ENCODE measurements around the gene RBBP6.
A peak's percentile ranks its signal among the peaks of the same experiment; 100 is the strongest.
"Not testable (repeated sequence)": the region's sequence is repeated elsewhere in the genome, so short reads cannot be mapped to it uniquely, and the experiment has no call there.

Gene RBBP6

GRCh38 chr16:24574515-24575485, 35.4 kb downstream of the RBBP6 start:
- H3K9me3 Mint-ChIP-seq: peaks cover 7 to 14% of the 10 kb centered on the region in 2 donors
- peak overlapping the region in 1 of 2 donors; percentile 75 for H3K27ac Mint-ChIP-seq
- not testable (repeated sequence) for H3K4me1 Mint-ChIP-seq, DNase-seq, H3K4me3 Mint-ChIP-seq, H3K27me3 Mint-ChIP-seq, ATAC-seq

DNA sequence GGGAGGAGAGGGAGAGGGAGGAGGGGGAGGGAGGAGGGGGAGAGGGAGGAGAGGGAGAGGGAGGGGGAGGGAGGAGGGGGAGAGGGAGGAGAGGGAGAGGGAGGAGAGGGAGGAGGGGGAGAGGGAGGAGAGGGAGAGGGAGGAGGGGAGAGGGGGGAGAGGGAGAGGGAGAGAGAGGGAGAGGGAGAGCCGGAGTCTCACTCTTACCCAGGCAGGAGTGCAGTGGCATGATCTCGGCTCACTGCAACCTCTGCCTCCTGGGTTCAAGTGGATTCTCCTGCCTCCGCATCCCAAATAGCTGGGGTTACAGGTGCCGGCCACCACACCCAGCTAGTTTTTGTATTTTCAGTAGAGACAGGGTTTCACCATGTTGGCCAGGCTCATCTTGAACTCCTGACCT, 36.4 kb downstream of the RBBP6 start:
- H3K4me1 Mint-ChIP-seq, H3K27ac Mint-ChIP-seq, H3K27me3 Mint-ChIP-seq, H3K4me3 Mint-ChIP-seq, ATAC-seq, H3K9me3 Mint-ChIP-seq, DNase-seq: not testable (repeated sequence)

GRCh38 chr16:24577167-24577566, 37.8 kb downstream of the RBBP6 start:
- Mint-ChIP-seq H3K4me3 (no peak overlapping the region), H3K27me3 (no peaks in the 10 kb centered on the region), H3K4me1 (no peaks in the 10 kb centered on the region), H3K9me3 (no peaks in the 10 kb centered on the region), H3K27ac (no peak overlapping the region)
- DNase-seq: no peak
- ATAC-seq: no peak

DNA sequence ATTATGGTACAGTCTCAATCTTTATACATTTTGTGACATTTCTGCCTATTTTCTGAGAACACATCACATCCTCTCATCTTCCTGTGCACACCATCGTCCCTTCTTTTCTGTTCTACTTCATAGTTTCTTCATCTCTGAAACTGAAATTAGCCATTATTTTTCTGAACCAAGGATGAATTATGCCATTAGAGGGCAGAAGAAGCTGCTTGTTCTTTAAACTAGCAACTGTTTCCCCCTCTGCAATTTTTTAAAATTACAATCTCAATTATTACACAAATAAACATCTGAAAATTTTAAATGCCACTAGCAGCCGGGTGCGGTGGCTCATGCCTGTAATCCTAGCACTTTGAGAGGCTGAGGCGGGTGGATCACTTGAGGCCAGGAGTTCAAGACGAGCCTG, 41.3 kb downstream of the RBBP6 start:
- peaks cover 5% of the 10 kb centered on the region for H3K4me1 Mint-ChIP-seq
- H3K27me3 Mint-ChIP-seq: peaks cover 2% of the 10 kb centered on the region
- DNase-seq: no peak
- ATAC-seq: no peak
- H3K4me3 Mint-ChIP-seq: no peak overlapping the region
- H3K9me3 Mint-ChIP-seq: no peaks in the 10 kb centered on the region
- H3K27ac Mint-ChIP-seq: no peak overlapping the region

- no peak for DNase-seq
- H3K27me3 Mint-ChIP-seq: peaks cover 18% of the 10 kb centered on the region
- H3K9me3 Mint-ChIP-seq: no peaks in the 10 kb centered on the region
- H3K4me3 Mint-ChIP-seq: no peak overlapping the region
- peaks cover 10% of the 10 kb centered on the region for H3K4me1 Mint-ChIP-seq
- no peak for ATAC-seq
- no peak overlapping the region for H3K27ac Mint-ChIP-seq
These were observed 44.1 kb downstream of the RBBP6 start for GRCh38 chr16:24583494-24583893.

- peaks cover 10% of the 10 kb centered on the region for H3K4me1 Mint-ChIP-seq
- no peaks in the 10 kb centered on the region for H3K9me3 Mint-ChIP-seq
- ATAC-seq (no peak), DNase-seq (no peak)
- peaks cover 34% of the 10 kb centered on the region for H3K27me3 Mint-ChIP-seq
- H3K4me3 Mint-ChIP-seq: no peak overlapping the region
- H3K27ac Mint-ChIP-seq: no peak overlapping the region
These were observed 50.6 kb downstream of the RBBP6 start for GRCh38 chr16:24589997-24590396.

DNA sequence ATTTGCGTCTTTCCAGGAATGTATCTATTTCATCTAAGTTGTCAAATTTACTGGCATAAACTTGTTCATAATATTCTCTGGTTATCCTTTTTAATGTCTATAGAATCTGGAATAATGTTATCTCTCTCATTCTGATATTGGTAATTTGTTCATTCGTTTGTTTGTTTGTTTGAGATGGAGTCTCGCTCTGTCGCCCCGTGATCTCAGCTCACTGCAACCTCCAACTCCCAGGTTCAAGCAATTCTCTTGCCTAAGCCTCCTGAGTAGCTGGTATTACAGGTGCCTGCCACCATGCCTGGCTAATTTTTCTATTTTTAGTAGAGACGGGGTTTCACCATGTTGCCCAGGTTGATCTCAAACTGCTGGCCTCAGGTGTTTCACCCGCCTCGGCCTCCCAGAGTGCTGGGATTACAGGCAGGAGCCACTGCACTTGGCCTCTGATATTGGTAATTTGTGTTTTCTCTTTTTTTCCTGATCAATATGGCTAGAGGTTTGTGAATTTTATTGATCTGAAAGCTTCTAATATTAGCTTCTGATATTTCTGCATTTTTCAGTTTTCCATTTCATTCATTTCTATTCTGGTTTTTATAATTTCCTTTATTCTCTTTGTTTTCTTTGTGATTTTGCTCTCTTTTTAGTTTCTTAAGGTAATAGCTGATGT, 59.5 kb downstream of the RBBP6 start:
- peaks cover 27% of the 10 kb centered on the region for H3K27me3 Mint-ChIP-seq
- H3K4me1 Mint-ChIP-seq: no peaks in the 10 kb centered on the region
- no peaks in the 10 kb centered on the region for H3K9me3 Mint-ChIP-seq

DNA sequence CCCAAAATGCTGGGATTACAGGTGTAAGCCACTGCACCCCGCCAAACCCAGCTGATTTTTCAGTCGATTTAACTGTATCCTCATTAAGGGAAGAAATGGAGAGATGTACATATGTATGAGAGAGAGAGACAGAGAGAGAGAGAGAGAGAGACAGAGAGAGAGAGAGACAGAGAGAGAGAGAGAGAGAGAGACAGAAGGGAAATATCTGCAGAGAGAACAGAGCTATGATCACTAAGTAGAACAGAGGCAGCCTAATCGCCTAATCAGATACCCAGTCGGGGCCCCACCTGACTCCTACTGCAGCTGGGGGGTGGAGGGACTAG, 70.0 kb downstream of the RBBP6 start:
- Mint-ChIP-seq H3K27me3 (peaks cover 59% of the 10 kb centered on the region), H3K4me1 (peaks cover 21% of the 10 kb centered on the region), H3K4me3 (peak overlapping the region; percentile 65 to 76), H3K27ac (no peak overlapping the region), H3K9me3 (no peaks in the 10 kb centered on the region)
- no peak for DNase-seq
- ATAC-seq: no peak

More for the DNA sequence above, 59.5 kb downstream of the RBBP6 start:
- peak overlapping the region in 1 of 2 donors; percentile 19 for H3K27ac Mint-ChIP-seq
- ATAC-seq: no peak
- DNase-seq: no peak
- no peak overlapping the region for H3K4me3 Mint-ChIP-seq

DNA sequence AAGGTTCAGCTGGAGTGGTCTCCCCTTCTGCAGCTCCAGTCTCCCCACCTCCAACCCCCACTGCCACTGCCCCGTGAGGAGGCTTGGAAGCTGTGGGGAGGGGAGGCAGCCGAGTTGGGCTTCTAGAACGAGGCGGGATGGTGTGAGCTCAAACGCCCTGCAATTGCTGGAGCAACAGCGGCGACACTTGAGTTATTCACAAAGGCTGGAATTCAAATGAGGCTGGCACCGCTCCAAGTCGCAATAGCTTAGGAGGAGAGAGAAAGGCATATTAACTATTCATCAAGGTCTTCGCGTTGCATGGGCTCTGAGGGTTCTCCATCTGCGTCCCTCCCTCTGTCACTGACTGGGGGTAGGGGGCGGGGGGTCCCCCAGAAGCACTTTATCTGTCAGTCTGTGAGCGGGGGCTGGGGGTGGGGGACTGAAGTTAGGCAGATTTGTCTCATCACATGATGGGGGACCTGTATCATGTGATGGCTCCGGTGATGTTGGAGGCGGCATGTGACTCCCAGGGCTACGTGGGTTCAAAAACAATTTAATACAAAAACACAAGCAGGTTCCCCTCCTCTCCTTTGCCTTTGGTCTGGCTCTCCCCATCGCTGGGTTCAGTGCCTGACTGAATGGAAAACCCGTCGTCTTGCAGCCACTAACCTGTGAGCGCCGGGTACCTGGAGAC, 70.5 kb downstream of the RBBP6 start:
- Mint-ChIP-seq H3K27me3 (peaks cover 64% of the 10 kb centered on the region), H3K27ac (no peak overlapping the region), H3K9me3 (no peaks in the 10 kb centered on the region), H3K4me3 (peak overlapping the region; percentile 65 to 76), H3K4me1 (peaks cover 21% of the 10 kb centered on the region)
- ATAC-seq: peak; percentile 26
- DNase-seq: no peak

DNA sequence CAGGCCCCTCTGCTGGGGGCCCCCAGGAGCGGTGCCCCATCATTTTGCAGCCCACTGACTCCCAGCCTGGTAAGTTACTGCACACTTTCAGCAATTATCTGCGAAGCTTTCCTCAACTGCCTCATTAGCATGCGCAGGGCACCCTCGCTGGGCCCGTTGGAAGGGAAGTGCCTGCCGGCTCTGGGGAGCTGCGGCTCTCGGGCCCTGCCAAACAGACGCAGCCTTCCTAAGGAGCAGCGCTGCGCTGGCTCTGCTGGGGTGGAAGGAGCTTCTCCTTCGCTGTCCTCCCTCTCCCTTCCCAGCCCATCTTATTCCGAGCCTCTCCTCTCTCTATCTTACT, 71.0 kb downstream of the RBBP6 start:
- H3K4me3 Mint-ChIP-seq: peak overlapping the region; percentile 65 to 76
- peaks cover 65% of the 10 kb centered on the region for H3K27me3 Mint-ChIP-seq
- H3K4me1 Mint-ChIP-seq: peaks cover 21% of the 10 kb centered on the region
- DNase-seq (peak in 1 of 2 donors; percentile 2), ATAC-seq (peak; percentile 64)
- no peaks in the 10 kb centered on the region for H3K9me3 Mint-ChIP-seq
- H3K27ac Mint-ChIP-seq: no peak overlapping the region

DNA sequence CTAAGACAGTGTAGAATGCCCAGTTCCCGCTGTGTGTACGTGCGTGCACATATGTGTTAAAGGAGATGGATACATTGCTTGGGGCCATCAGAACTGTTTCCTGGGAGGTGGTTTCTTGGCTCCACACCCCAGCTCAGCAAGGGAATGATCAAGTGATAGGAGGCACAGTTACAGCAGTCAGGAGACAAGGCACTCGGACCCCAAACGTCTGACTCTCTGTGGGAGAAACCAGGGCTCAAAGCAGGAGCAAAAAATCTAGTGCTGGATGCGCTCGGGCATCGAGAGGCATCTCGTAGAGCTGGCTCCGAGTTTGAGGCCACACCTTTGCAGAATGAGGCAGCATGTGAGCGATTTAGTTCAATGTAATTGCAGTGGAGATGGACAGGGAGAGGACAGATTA, 71.9 kb downstream of the RBBP6 start:
- no peak overlapping the region for H3K27ac Mint-ChIP-seq
- H3K4me1 Mint-ChIP-seq: peaks cover 21% of the 10 kb centered on the region
- no peak for ATAC-seq
- peaks cover 65% of the 10 kb centered on the region for H3K27me3 Mint-ChIP-seq
- H3K4me3 Mint-ChIP-seq: no peak overlapping the region
- DNase-seq: no peak
- no peaks in the 10 kb centered on the region for H3K9me3 Mint-ChIP-seq

DNA sequence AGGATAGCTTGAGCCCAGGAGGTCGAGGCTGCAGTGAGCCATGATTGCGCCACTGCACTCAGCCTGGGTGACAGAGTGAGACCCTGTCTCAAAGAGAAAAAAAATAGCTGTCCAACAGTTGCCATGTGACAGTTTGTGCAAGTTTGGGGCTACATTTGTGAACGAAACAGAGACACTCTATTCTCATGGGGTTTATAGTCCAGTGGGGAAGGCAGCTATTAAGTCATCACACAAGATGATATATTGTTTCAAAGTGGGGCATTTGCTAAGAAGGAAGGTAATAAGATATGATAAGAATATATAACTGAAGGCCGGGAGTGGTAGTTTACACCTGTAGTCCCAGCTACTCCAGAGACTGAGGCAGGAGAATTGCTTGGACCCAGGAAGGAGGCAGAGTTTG, 73.3 kb downstream of the RBBP6 start:
- Mint-ChIP-seq H3K27me3 (peaks cover 58% of the 10 kb centered on the region), H3K4me3 (no peak overlapping the region)
- ATAC-seq: no peak

DNA sequence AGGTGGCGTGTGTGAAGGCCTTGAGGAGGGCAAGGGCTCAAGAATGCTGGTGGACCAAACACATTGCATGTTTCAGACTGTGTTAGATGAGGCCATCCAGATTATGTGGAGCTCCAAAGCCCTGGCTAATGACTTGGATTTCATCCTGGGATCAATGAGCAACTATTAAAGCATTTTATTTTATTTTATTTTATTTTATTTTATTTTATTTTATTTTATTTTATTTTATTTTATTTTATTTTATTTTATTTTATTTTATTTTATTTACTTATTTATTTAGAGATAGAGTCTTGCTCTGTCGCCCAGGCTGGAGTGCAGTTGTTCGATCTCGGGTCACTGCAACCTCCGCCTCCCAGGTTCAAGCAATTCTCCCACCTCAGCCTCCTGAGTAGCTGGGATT, 73.9 kb downstream of the RBBP6 start:
- not testable (repeated sequence) for H3K9me3 Mint-ChIP-seq, ATAC-seq, DNase-seq, H3K4me3 Mint-ChIP-seq, H3K27ac Mint-ChIP-seq
- peaks cover 21% of the 10 kb centered on the region for H3K4me1 Mint-ChIP-seq
- H3K27me3 Mint-ChIP-seq: peaks cover 52% of the 10 kb centered on the region

More for the DNA sequence above, 73.3 kb downstream of the RBBP6 start:
- no peak overlapping the region for H3K27ac Mint-ChIP-seq
- no peak for DNase-seq
- peaks cover 21% of the 10 kb centered on the region for H3K4me1 Mint-ChIP-seq
- H3K9me3 Mint-ChIP-seq: no peaks in the 10 kb centered on the region

DNA sequence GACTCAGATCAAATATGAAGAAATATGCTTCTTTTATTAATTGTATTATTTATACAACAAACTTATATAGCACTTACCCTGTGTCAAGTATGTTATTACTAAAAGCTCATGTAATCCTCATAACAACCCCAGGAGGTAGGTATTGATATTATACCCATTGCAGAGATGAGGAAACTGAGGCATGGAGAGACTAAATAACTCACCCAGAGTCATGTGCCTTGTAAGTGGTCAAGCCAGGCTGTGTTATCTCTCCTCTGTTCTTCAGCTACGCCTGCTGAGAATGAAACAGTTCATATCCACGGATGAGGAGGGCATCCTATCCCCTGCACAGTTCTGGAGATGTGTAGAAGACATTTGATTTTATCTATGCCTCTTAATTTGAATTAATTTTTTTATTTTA, 78.1 kb downstream of the RBBP6 start:
- H3K27ac Mint-ChIP-seq: no peak overlapping the region
- no peak overlapping the region for H3K4me3 Mint-ChIP-seq
- H3K4me1 Mint-ChIP-seq: no peaks in the 10 kb centered on the region
- no peaks in the 10 kb centered on the region for H3K9me3 Mint-ChIP-seq
- no peak for DNase-seq
- peaks cover 23% of the 10 kb centered on the region for H3K27me3 Mint-ChIP-seq
- no peak for ATAC-seq
